Neural cell (in vitro differentiated cells): ENCODE measurements around the gene GAB1. TPM values are rescaled to one million over a fixed set of nuclear protein-coding genes. Genes with fewer than 3 reads are reported as not detected.

Source experiments
- H2AFZ ChIP-seq: fragments of 200-600, 300-800 bp; sonication (generic), shearing (Covaris generic); 2 replicates; pipeline ENCODE4 v1.6.0; 2014; ENCODE audit warnings: low read depth, mild to moderate bottlenecking, antibody characterized with exemption, low read length, moderate library complexity
- H3F3A ChIP-seq: fragments of 200-600 bp; shearing (Covaris generic); 2 replicates; pipeline ENCODE4 v1.6.1; 2016; ENCODE audit warnings: mild to moderate bottlenecking, moderate library complexity, mixed read lengths, antibody characterized with exemption, low read length; ENCODE audit not compliant: insufficient read depth, poor library complexity, severe bottlenecking
- H3K27ac ChIP-seq: fragments of 200-600, 300-800 bp; sonication (generic), shearing (Covaris generic); 2 replicates; pipeline ENCODE4 v1.5.1; 2014; ENCODE audit warnings: mild to moderate bottlenecking, low read length, moderate library complexity
- H3K27me3 ChIP-seq: fragments of 300-800, 200-600 bp; sonication (generic), shearing (Covaris generic); 2 replicates; pipeline ENCODE4 v1.6.0; 2014; ENCODE audit warnings: mild to moderate bottlenecking, low read depth, low read length, moderate library complexity; ENCODE audit not compliant: insufficient read depth
- H3K36me3 ChIP-seq: fragments of 300-800, 200-600 bp; sonication (generic), shearing (Covaris generic); 2 replicates; pipeline ENCODE4 v1.5.1; 2014; ENCODE audit warnings: mild to moderate bottlenecking, antibody characterized with exemption, low read length, moderate library complexity; ENCODE audit not compliant: insufficient read depth
- H3K4me2 ChIP-seq: fragments of 300-800, 200-600 bp; sonication (generic), shearing (Covaris generic); 2 replicates; pipeline ENCODE4 v1.6.0; 2014; ENCODE audit warnings: mild to moderate bottlenecking, low read length
- H3K4me3 ChIP-seq: fragments of 300-800, 200-600 bp; sonication (generic), shearing (Covaris generic); 2 replicates; pipeline ENCODE4 v1.5.1; 2014; ENCODE audit warnings: mild to moderate bottlenecking, low read length, moderate library complexity
- H3K79me2 ChIP-seq: fragments of 200-600 bp; shearing (Covaris generic); replicated peaks from 2 replicates; pipeline ENCODE4 v1.6.0; 2014; ENCODE audit warnings: mild to moderate bottlenecking, low read length, moderate library complexity; ENCODE audit not compliant: insufficient read depth
- H3K9ac ChIP-seq: fragments of 300-800, 200-600 bp; sonication (generic), shearing (Covaris generic); 2 replicates; pipeline ENCODE4 v1.6.1; 2016; ENCODE audit warnings: mild to moderate bottlenecking, low read length, mixed read lengths
- H3K9me2 ChIP-seq: fragments of 200-600 bp; shearing (Covaris generic); 2 replicates; pipeline ENCODE4 v1.6.1; 2016; ENCODE audit warnings: mild to moderate bottlenecking, low read length, mixed read lengths; ENCODE audit not compliant: insufficient read depth
- H3K9me3 ChIP-seq: fragments of 200-600, 300-800 bp; sonication (generic), shearing (Covaris generic); 2 replicates; pipeline ENCODE4 v1.6.1; 2016; ENCODE audit warnings: mild to moderate bottlenecking, mixed run types, low read length, moderate library complexity, mixed read lengths
- H4K20me1 ChIP-seq: fragments of 200-600 bp; shearing (Covaris generic); 2 replicates; pipeline ENCODE4 v1.6.1; 2016; ENCODE audit warnings: mild to moderate bottlenecking, mixed run types; ENCODE audit not compliant: insufficient read depth
- CTCF ChIP-seq: fragments of 450-650 bp; IDR thresholded peaks from 2 replicates; pipeline ENCODE4 v1.5.1; 2014; ENCODE audit warnings: antibody characterized with exemption, mild to moderate bottlenecking, moderate library complexity; ENCODE audit not compliant: poor library complexity, severe bottlenecking
- EZH2 ChIP-seq: fragments of 200-600, 300-800 bp; shearing (Covaris generic), sonication (generic); IDR thresholded peaks from 2 replicates; pipeline ENCODE4 v1.6.1; 2014; ENCODE audit warnings: antibody characterized with exemption, low read length, borderline replicate concordance, mild to moderate bottlenecking; ENCODE audit not compliant: insufficient read depth, poor library complexity, severe bottlenecking
- POLR2AphosphoS5 ChIP-seq: IDR thresholded peaks from 2 replicates; pipeline ENCODE4 v1.6.1; 2012
- RAD21 ChIP-seq: fragments of 450-650 bp; conservative IDR thresholded peaks from 2 replicates; pipeline ENCODE4 v1.6.1; 2014; ENCODE audit warnings: antibody characterized with exemption, mild to moderate bottlenecking, moderate library complexity
- REST ChIP-seq: IDR thresholded peaks from 2 replicates; pipeline ENCODE4 v1.6.1; 2012; ENCODE audit warnings: borderline replicate concordance
- SMC3 ChIP-seq: fragments of 450-650 bp; conservative IDR thresholded peaks from 2 replicates; pipeline ENCODE4 v1.6.1; 2014; ENCODE audit warnings: antibody characterized with exemption, mild to moderate bottlenecking, moderate library complexity; ENCODE audit not compliant: poor library complexity
- TAF1 ChIP-seq: IDR thresholded peaks from 2 replicates; pipeline ENCODE4 v1.6.1; 2012; ENCODE audit warnings: low read depth
- polyA plus RNA-seq: library from polyadenylated mRNA; depleted of rRNA; stranded (reverse); fragments of >200 nt; gene quantifications from 2 replicates; pipeline ENCODE4 v1.2.3, GENCODE V29; 2014

GAB1 gene
- polyA plus RNA-seq, 1 donor from 2014 or later = 2.4 TPM

GRCh38 chr4:143357161-143357845 lies 20.6 kb downstream of the GAB1 start (continued):
- TF ChIP-seq REST (no peak), POLR2AphosphoS5 (no peak), RAD21 (no peak)

GRCh38 chr4:143358419-143358818 lies 21.7 kb downstream of the GAB1 start:
- no peaks in the 10 kb centered on the region for H3F3A ChIP-seq
- H3K36me3 ChIP-seq = no peaks in the 10 kb centered on the region
- no peak for TF ChIP-seq RAD21
- TF ChIP-seq TAF1 = no peak
- no peak for TF ChIP-seq SMC3
- no peak for TF ChIP-seq CTCF
- no peak for TF ChIP-seq POLR2AphosphoS5
- no peak for TF ChIP-seq REST
- TF ChIP-seq EZH2 = no peak
- no peaks in the 10 kb centered on the region for H3K9me2 ChIP-seq
- peaks cover 3% of the 10 kb centered on the region for H3K79me2 ChIP-seq
- H3K4me3 ChIP-seq = no peak overlapping the region
- no peak overlapping the region for H3K9ac ChIP-seq
- H3K27me3 ChIP-seq = no peaks in the 10 kb centered on the region
- H3K9me3 ChIP-seq = no peaks in the 10 kb centered on the region
- H3K27ac ChIP-seq = no peak overlapping the region
- H4K20me1 ChIP-seq = no peaks in the 10 kb centered on the region
- no peak overlapping the region for H2AFZ ChIP-seq
- no peak overlapping the region for H3K4me2 ChIP-seq
